ENCODE data around the gene UBQLN4.

GRCh38 chr1:156072251-156072650 lies 18.7 kb upstream of the UBQLN4 start:
- TF ChIP-seq MAX (CRISPR knock-in tag; IDR thresholded peaks at IDR 0.05) (no peak), CTCF (IDR thresholded peaks at IDR 0.05) (no peak), FOXJ3 (CRISPR knock-in tag; IDR thresholded peaks at IDR 0.05; ENCODE audit: borderline replicate concordance) (no peak), SP1 (CRISPR knock-in tag; conservative IDR thresholded peaks at IDR 0.05) (no peak), TEAD4 (CRISPR knock-in tag; IDR thresholded peaks at IDR 0.05) (no peak), ZBTB43 (CRISPR knock-in tag; IDR thresholded peaks at IDR 0.05) (no peak), ETV6 (CRISPR knock-in tag; IDR thresholded peaks at IDR 0.05) (no peak), NFYB (CRISPR knock-in tag; conservative IDR thresholded peaks at IDR 0.05; ENCODE audit: low read depth) (no peak), ATF3 (CRISPR knock-in tag; conservative IDR thresholded peaks at IDR 0.05) (no peak), IRF2 (CRISPR knock-in tag; IDR thresholded peaks at IDR 0.05; ENCODE audit: borderline replicate concordance, low read depth) (no peak), MXD4 (CRISPR knock-in tag; IDR thresholded peaks at IDR 0.05; ENCODE audit: borderline replicate concordance) (no peak)

Measured in WTC11 (cell line).